ENCODE results near the gene PGC. TPM values are rescaled to one million over a fixed set of nuclear protein-coding genes. Genes with fewer than 3 reads are reported as not detected.

Gene PGC
- total RNA-seq, 1 donor from 2014 or later: not detected

GRCh38 chr6:41706876-41707564 is 40.2 kb downstream of the PGC start:
- no peaks in the 10 kb centered on the region for H3K4me1 Mint-ChIP-seq (ENCODE audit: low read depth, unreplicated experiment)
- peaks cover 15% of the 10 kb centered on the region for H3K27me3 Mint-ChIP-seq (ENCODE audit: unreplicated experiment)
- H3K9me3 Mint-ChIP-seq (ENCODE audit: unreplicated experiment): peaks cover 3% of the 10 kb centered on the region
- no peak for DNase-seq
- TF ChIP-seq CTCF (IDR thresholded peaks at IDR 0.05; ENCODE audit: partially characterized antibody, unreplicated experiment): no peak
- no peaks in the 10 kb centered on the region for H3K36me3 Mint-ChIP-seq (ENCODE audit: unreplicated experiment)
- H3K4me3 Mint-ChIP-seq (ENCODE audit: unreplicated experiment): no peak overlapping the region
- no peak overlapping the region for H3K27ac Mint-ChIP-seq (ENCODE audit: unreplicated experiment)

- Mint-ChIP-seq H3K4me1 (ENCODE audit: low read depth, unreplicated experiment) (peaks cover 2% of the 10 kb centered on the region), H3K4me3 (ENCODE audit: unreplicated experiment) (no peak overlapping the region), H3K9me3 (ENCODE audit: unreplicated experiment) (peaks cover 3% of the 10 kb centered on the region), H3K36me3 (ENCODE audit: unreplicated experiment) (no peaks in the 10 kb centered on the region), H3K27ac (ENCODE audit: unreplicated experiment) (no peak overlapping the region), H3K27me3 (ENCODE audit: unreplicated experiment) (peaks cover 17% of the 10 kb centered on the region)
- TF ChIP-seq CTCF (IDR thresholded peaks at IDR 0.05; ENCODE audit: partially characterized antibody, unreplicated experiment): peak; percentile 82
- peak; percentile 60 for DNase-seq
These were observed 41.0 kb downstream of the PGC start for GRCh38 chr6:41705996-41706835.

GRCh38 chr6:41705311-41705995 is 41.7 kb downstream of the PGC start:
- no peak for DNase-seq
- peak overlapping the region; percentile 43 for H3K27ac Mint-ChIP-seq (ENCODE audit: unreplicated experiment)
- no peak overlapping the region for H3K4me3 Mint-ChIP-seq (ENCODE audit: unreplicated experiment)
- peaks cover 14% of the 10 kb centered on the region for H3K27me3 Mint-ChIP-seq (ENCODE audit: unreplicated experiment)
- H3K36me3 Mint-ChIP-seq (ENCODE audit: unreplicated experiment): no peaks in the 10 kb centered on the region
- peaks cover 3% of the 10 kb centered on the region for H3K9me3 Mint-ChIP-seq (ENCODE audit: unreplicated experiment)
- no peak for TF ChIP-seq CTCF (IDR thresholded peaks at IDR 0.05; ENCODE audit: partially characterized antibody, unreplicated experiment)
- H3K4me1 Mint-ChIP-seq (ENCODE audit: low read depth, unreplicated experiment): peaks cover 2% of the 10 kb centered on the region

- Mint-ChIP-seq H3K36me3 (ENCODE audit: unreplicated experiment) (no peaks in the 10 kb centered on the region), H3K4me1 (ENCODE audit: low read depth, unreplicated experiment) (peaks cover 2% of the 10 kb centered on the region), H3K4me3 (ENCODE audit: unreplicated experiment) (no peak overlapping the region), H3K27me3 (ENCODE audit: unreplicated experiment) (peaks cover 14% of the 10 kb centered on the region), H3K27ac (ENCODE audit: unreplicated experiment) (no peak overlapping the region), H3K9me3 (ENCODE audit: unreplicated experiment) (peaks cover 3% of the 10 kb centered on the region)
- TF ChIP-seq CTCF (IDR thresholded peaks at IDR 0.05; ENCODE audit: partially characterized antibody, unreplicated experiment): no peak
- no peak for DNase-seq
These were observed 42.4 kb downstream of the PGC start for GRCh38 chr6:41704656-41705310.
